HL-60 (cell line): ENCODE results near the gene ATP10B.

Experiments
- GABPA ChIP-seq: IDR thresholded peaks from 2 replicates; pipeline ENCODE4 v1.6.1; 2012; ENCODE audit warnings: low read depth
- POLR2AphosphoS5 ChIP-seq: IDR thresholded peaks from 2 replicates; pipeline ENCODE4 v1.6.1; 2012; ENCODE audit warnings: low read depth
- SPI1 ChIP-seq: IDR thresholded peaks from 2 replicates; pipeline ENCODE4 v1.6.1; 2012; ENCODE audit warnings: low read depth, mild to moderate bottlenecking, borderline replicate concordance
- TF ChIP-seq, protein P1 (sequence below): IDR thresholded peaks from one replicate; pipeline ENCODE4 v1.5.1; 2011; ENCODE audit warnings: low read length, control low read depth, inconsistent platforms; ENCODE audit not compliant: insufficient read depth
- TF ChIP-seq, protein P2 (sequence below): IDR thresholded peaks from 2 replicates; pipeline ENCODE4 v1.6.1; 2012; ENCODE audit warnings: low read depth; ENCODE audit not compliant: insufficient replicate concordance

DNA sequence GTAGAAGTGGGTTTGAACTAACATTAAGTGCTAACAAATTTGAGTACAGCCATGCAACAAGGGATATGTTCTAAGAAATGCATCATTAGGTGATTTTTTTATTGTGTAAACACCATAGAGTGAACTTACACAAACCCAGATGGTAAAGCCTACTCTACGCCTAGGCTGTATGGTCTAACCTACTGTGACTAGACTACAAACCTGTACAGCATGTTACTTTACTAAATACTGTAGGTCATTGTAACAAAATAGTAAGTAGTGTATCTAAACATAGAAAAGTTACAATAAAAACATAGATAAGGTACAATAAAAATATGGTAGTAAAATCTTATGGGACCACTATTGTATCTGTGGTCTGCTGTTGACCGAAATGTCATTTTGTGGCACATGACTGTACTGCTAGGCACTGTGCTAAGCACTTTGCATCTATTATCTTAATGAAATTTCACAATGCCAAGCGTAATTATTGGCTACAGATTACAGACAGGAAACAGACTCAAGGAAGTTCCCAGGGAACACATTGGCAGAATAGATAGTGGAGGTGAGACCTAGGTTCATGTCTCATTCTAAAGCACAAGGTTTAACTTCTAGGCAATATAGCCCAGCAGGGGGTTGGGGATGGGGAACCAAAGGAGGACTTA lies 62.7 kb downstream of the ATP10B start:
- TF ChIP-seq, protein P1, sequence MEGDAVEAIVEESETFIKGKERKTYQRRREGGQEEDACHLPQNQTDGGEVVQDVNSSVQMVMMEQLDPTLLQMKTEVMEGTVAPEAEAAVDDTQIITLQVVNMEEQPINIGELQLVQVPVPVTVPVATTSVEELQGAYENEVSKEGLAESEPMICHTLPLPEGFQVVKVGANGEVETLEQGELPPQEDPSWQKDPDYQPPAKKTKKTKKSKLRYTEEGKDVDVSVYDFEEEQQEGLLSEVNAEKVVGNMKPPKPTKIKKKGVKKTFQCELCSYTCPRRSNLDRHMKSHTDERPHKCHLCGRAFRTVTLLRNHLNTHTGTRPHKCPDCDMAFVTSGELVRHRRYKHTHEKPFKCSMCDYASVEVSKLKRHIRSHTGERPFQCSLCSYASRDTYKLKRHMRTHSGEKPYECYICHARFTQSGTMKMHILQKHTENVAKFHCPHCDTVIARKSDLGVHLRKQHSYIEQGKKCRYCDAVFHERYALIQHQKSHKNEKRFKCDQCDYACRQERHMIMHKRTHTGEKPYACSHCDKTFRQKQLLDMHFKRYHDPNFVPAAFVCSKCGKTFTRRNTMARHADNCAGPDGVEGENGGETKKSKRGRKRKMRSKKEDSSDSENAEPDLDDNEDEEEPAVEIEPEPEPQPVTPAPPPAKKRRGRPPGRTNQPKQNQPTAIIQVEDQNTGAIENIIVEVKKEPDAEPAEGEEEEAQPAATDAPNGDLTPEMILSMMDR: no peak
- no peak for TF ChIP-seq GABPA
- TF ChIP-seq POLR2AphosphoS5: no peak
- TF ChIP-seq, protein P2, sequence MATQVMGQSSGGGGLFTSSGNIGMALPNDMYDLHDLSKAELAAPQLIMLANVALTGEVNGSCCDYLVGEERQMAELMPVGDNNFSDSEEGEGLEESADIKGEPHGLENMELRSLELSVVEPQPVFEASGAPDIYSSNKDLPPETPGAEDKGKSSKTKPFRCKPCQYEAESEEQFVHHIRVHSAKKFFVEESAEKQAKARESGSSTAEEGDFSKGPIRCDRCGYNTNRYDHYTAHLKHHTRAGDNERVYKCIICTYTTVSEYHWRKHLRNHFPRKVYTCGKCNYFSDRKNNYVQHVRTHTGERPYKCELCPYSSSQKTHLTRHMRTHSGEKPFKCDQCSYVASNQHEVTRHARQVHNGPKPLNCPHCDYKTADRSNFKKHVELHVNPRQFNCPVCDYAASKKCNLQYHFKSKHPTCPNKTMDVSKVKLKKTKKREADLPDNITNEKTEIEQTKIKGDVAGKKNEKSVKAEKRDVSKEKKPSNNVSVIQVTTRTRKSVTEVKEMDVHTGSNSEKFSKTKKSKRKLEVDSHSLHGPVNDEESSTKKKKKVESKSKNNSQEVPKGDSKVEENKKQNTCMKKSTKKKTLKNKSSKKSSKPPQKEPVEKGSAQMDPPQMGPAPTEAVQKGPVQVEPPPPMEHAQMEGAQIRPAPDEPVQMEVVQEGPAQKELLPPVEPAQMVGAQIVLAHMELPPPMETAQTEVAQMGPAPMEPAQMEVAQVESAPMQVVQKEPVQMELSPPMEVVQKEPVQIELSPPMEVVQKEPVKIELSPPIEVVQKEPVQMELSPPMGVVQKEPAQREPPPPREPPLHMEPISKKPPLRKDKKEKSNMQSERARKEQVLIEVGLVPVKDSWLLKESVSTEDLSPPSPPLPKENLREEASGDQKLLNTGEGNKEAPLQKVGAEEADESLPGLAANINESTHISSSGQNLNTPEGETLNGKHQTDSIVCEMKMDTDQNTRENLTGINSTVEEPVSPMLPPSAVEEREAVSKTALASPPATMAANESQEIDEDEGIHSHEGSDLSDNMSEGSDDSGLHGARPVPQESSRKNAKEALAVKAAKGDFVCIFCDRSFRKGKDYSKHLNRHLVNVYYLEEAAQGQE: no peak
- no peak for TF ChIP-seq SPI1
